Effector CD4-positive, alpha-beta T cell (primary cell): ENCODE measurements around the gene BDH2.

Experiments used
- DNase-seq: peaks from one replicate; pipeline ENCODE4 v3.0.0-alpha.2; 2020
- total RNA-seq: gene quantifications from one replicate; lab custom pipeline; 2026; lab: John Stamatoyannopoulos, UW

BDH2 gene
- total RNA-seq: 12.2 reads per million, percentile 36 among the genes with 10 or more reads in this experiment

DNA sequence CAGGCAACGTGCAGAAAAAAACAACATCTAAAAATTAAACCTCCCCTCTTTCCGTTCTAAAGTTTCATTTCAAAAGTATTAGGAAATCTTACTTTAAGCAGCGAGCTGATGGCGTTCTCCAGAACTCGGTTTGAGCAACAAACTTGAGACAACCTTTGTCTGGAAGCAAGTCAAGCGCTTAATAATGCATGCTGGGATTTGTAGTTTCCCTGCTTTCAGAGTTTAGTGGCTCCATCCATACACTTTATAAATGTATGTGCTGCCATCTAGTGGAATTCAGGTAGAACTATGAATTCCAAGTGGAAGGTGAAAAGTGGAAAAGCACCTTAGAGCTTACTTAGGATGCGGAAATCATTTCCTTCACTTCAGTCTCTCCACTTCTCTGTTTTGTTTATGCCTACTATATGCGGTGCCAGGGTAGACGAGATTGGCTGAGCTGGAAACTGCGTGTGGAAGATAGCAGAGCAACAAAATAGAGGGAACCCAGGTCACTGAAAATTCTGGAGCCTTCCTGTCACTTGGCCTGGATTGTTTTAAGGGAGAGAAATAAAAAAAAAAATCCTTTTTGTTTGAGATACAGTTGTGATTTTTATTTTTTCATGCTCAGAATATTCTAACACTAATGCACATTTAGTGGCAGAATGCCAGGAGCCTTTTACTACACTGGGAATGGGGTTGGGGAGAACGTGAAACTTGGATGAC is at the start of gene BDH2:
Gene BDH2 (minus strand): TSS at position 144 of the 702 bp plus-strand sequence. CDS start 3,580 bp downstream, outside the sequence.
- peak; percentile 48 for DNase-seq

DNA sequence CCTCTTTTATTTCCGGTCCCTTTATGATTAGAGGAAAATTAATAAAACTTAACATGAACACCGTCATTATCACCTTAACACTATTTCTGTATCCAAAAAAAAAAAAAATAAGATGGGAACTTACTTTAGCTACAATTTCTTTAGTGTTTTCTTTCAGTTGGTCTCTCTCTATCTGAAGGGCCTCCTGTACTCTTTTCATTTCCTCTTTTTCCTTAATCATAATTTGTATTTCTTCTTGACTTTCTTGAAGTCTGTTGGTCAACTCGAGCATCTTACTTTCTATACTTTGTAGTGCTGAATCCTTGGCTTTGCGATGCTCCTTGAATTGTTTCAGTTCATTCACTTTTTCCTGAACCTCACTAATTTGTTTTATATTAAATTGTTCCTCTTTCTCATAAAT is 45.3 kb upstream of the BDH2 start:
- DNase-seq: no peak

DNA sequence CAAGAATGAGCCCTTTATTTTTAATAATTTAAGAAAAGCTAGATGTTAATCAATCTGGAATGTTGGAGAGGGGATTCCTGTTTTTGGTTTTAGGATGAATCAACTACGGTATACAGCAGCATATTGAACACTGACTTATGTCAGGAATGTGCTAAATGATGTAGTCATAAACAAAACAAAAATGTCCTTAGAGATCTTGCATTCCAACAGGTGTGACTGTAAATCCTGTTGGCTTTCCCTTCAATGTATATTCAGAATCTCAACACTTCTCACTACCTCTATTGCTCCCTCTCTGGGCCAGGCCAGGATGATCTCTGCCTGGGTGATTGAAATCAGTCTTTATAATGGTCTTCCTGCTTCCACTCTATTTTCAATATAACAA is 37.8 kb upstream of the BDH2 start:
- no peak for DNase-seq

DNA sequence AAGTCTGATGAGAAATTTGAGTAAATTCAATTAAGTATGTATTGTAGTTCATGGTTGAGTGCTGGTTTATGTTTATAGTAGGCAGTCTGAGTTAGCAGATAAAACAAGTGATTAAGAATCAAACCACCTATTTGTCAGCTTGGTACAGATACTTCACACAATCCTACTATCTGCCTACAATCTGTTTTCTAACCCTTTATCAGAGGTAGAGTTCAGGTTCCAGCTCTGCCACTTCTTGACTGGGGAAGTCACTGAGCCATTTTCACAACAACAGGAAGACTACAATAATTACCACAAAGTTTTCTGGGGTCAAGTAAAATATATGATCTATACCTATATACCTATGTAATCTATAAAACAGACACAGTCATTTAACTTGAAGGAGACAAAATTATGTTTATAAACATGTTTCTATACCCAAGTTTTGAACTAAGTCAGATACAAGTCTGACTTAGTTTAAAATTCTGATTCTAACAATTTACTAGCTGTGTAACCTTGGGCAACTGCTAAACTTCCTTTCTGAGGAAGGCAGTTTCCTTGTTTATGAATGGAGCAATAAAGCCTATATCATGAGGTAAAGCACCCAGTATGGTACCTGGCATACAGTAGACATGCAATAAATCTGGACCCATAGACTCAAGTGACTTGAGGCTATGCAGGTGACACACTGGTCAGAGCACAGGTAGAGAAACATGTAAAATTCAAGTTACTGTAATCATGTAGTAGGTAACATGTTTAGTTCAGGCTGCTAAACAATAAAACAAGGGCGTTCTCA is 37.2 kb upstream of the BDH2 start:
- no peak for DNase-seq

DNA sequence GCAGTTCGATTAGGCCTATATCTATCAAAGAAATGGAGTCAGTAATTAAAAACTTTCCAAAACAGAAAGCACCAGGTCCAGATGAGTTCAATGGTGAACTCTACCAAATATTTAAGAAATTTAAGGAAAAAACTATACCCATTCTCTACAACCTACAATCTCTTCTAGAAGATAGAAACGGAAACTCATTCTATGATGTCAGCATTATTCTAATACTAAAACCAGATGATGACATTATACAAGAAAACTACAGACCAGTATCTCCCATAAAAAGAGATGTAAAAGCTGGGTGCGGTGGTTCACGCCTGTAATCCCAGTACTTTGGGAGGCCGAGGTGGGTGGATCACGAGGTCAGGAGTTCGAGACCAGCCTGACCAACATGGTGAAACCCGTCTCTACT is 29.5 kb upstream of the BDH2 start:
- no peak for DNase-seq

DNA sequence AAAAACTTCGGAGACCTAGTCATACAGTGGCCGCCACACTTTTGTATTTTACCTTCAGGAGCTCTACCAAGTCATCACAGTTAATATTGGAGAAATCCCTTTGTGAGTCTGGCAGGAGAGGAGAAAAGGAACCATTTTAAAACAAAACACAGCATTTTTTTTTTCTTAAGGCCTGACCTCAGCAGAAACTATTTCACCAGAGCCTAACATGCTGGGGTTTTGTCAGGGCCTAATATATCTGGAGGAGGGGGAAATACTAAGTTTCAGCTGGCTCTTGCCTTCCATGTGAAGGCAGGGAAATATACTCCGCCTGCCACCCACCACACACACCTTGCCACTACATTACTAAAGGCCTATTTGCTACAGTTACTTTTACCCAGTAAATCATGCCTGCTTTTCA is 26.5 kb upstream of the BDH2 start:
- no peak for DNase-seq

DNA sequence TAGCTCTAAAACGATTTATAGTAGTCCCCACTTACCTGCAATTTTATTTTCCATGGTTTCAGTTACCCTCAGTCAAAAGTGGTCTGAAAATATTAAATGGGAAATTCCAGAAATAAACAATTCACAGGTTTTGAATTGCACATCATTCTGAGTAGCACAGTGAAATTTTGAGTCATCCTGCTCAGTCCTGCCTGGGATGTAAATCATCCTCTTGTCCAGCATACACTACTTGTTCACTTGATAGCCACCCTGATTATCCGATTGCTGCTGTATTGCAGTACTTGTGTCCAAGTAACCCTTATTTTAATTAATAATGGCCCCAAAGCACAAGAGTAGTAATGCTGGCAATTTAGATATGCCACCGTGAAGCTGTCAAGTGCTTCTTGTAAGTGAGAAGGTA is 23.5 kb upstream of the BDH2 start:
- DNase-seq: no peak

DNA sequence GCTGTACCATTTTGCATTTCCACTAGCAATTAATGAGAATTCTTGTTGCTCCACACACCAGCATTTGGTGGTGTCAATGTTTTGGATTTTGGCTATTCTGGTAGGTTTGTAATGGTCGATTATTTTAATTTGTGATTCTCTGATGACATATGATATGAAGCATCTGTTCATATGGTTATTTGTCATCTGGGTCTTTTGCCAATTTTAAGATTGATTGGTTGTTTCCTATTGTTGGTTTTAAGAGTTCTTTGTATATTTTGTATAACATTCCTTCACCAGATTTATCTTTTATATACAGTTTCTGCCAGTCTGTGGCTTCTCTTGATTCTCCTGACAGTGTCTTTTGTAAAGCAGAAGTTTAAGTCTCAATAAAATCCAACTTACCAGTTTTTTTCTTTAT is 18.5 kb upstream of the BDH2 start:
- DNase-seq: no peak

DNA sequence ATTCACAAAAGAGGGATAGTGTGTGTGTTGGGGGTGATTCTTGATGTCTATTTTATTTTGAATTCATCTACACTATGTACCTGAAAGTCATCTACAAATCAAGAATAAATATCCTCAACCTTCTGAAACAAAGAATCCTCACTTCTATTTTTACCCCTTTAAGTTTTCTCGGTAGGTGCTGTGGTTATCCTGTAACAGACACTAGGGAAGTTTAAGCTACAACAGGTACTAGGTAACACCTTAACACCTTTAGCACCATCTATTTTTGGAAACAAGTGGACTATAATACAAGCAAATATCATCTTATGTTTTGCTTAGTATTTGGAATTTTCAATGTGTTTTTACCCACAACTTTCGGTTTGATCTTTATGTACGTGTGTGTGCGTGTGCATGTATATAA is 12.0 kb upstream of the BDH2 start:
- DNase-seq: no peak

DNA sequence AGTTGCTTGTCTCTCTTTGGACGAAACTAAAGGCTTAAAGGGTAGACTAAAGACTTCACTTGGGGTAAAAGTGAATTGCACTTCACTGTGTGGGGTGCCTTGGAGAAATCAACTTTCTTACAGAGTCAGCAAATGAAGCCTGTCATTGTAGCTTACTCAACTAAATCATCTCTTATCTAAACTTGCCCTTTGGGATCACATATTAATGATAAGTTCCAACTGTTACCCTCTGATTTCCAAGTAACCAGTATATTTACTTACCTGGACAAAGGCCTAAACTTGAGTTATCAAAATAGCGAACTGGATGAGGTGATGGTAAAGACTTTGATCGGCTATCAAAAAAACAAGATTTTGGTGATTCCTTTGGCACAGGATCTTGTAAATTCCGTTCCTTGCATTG is 8.9 kb upstream of the BDH2 start:
- no peak for DNase-seq

DNA sequence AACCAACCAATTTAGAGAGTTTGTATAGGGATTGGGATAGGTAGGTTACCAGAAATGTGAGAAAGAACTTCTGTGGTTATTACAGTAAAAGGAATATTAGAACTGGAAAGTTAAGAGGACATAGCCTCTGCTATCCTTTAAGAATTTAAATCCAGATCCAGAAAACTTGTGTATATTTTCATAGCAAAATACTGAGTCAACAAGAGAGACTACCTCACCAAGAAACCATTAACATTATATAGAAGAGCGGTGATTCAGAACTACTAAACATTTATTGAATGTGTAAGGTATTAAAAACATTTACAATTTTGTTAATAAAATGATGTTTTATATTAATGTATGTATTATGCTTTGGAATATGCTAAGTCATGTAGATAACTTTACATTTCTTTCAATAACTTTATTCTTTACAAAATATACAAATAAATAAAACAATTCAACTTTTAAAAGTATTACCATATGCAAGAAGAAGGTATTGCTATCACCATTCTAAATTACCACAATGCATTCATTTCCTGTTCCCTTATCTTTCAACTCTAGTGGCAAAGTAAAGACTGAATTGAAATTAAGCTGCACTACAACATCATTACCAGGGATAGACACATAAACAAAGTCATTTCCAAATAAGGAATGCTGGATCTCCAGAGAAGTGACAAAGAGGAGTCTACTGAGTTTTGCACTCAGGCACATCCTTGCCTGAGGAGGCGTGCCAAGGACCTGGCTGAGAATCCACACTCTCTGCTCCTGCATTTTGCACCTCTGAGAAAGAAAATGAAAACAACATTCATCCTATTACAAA is 6.1 kb upstream of the BDH2 start:
- no peak for DNase-seq

DNA sequence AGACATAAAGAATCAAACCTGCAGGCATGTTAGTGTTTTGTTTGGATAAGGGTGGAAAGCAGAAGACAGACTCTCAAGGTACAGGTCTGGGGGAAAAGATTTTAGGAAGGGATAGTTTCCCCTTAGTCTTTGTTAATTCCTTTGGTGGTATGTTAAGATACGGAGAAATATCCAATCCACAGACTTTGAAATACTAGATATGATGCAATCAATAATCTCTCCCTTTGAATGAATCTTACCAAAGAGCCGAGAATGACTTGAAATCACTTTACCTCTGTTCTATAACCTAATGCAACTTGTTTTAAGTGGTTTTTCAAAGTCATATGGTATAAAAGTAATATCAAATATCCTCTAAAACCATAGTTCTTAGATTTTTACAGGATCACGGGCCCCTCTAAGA is 5.3 kb upstream of the BDH2 start:
- DNase-seq: no peak

DNA sequence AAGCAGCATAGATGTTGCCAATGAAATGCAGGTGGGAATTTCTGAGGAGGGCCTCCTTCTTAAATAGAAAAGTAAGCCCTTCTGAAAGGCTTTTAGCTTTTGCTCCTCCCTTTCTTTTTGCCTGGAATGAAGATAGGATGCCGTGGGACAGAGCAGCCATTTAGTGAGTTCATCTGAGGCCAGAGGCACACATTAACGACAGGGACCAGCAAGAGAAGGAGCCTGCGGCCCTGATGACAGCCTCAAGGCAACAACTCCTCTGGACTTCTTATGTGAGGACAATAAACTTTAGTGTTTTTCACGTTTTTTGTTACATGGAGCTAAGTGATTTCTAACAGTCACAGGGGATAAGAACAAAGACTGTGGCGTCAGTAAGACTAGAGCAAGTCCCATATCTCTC is 1.1 kb upstream of the BDH2 start:
- DNase-seq: no peak

DNA sequence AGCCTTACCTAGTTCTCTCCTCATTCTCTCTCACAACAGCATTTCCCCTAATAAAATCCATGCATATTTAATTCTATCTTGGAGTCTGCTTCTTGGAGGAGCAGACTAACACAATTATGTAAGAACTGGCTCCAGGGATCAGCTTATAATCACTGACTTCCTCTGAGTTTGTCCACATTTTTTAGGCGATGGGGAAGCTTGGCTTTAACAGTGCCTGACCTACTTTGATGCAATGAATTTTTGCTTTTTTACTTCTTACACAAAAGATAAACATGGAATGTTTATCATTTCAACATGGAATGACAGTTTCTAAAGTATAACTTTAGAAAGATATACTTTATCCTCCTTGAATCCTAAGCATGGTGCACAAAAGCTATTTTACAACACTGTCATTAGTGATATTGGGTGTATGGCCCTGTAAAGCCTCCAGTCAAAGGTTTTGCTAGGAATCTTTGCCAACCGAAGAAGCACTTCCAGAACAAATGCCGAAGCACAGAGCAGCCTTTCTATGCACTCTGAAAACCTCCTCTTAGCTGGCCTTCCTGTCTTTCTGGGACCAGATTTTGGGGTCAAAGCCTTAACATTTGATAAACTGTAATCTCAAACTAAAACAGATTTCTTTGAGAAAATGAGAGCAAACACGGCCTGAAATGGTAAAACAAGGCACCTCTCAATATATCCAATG is 736 bp downstream of the BDH2 start:
- no peak for DNase-seq

DNA sequence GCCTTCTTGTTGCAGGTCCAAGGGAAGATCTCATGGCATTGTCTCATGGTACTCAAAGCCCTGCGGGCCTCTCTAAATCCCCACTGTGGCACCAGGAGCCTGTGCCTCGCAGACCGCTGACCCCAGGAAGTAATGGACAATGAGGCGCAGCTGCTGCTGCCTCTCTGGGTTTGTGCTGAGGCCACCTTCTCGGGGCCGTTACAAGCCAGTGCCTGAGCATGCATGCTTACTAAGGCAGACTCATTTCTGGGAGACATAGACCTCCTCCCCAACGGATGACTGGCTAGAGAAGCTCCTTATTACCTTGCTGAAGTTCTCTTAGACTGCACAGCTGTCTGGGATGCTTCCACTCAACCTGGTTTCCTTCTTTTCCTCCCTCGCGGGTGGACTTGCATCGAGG is 1.3 kb downstream of the BDH2 start:
- no peak for DNase-seq

DNA sequence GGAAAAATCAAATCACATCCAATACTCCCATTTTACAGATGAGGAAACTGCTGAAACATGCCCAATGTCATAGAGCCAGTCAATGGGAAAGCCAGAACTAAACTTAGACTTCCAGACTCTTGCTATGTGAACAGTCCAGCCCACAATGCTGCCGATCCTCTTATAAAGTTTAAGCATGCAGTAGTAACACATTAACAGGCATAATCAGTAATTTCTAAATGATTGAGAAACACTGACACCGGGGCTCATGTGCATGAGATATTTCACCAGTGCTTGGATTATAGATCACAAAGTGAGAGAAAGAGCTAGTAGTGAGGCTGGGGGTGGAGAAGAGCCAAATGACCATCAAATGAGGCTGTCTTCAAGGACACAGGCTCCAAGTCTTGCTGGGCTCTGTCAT is 2.5 kb downstream of the BDH2 start:
- DNase-seq: no peak

DNA sequence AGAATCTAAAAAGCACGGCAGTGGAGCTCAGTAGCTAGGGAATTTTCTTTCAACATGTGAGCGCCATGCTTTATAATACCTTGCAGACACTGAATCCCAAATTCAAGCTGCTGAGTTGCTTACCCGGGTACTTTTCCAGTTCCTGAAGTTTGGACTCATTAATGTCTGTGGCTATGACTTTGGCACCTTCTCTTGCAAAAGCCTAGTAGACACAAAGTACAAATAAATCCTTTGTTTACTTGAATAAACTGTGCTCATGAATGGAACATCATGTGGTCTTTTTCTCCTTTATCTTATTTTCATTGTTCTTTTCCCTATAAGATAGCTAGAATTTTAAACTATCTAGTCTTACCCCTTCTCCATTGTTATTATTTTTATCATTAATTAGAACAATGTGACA is 4.6 kb downstream of the BDH2 start:
- DNase-seq: no peak

DNA sequence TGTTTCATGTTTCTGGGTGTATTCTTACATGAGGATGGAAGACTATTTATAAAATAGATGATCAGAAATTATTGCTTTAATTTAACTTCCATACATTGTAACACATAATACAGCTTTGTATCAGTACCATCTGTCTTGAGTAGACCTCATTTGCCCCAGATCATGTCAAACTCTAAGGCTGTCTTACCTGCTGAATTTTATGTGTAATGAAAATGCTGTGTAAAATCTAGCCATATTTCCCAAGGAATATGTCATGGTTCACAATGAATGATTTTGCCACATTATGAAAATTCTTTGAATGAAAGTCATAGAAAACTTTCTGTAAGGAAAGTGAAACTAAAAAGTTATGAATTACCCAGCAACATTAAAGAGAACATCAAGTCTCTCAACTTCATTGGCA is 7.4 kb downstream of the BDH2 start:
- no peak for DNase-seq

DNA sequence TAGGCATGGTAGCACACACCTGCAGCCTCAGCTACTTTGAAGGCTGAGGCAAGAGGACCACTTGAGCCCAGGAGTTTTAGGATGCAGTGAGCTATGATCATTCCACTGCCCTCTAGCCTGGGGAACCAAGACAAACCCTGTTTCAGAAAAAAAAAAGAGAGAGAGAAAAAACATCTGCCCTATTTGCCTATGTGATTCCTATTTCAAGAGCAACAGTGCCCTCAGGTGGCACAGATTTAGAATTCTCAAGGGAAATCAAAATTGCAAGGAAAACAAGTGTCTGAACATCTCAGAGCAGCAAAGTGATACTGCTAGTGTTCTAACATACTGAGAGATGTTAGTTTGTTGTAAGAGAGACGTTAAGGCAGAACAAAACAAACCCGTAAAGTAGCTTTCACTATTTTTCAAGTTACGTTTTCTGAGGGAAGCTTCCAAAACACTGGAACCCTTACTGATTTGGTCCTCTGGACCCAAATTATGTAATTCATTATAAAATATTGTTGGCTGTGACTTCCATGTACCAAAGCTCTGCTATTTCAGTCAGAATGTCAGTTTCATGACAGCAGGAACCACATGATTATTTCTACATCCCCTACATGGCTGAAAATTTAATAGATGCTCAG is 7.9 kb downstream of the BDH2 start:
- peak; percentile 22 for DNase-seq

DNA sequence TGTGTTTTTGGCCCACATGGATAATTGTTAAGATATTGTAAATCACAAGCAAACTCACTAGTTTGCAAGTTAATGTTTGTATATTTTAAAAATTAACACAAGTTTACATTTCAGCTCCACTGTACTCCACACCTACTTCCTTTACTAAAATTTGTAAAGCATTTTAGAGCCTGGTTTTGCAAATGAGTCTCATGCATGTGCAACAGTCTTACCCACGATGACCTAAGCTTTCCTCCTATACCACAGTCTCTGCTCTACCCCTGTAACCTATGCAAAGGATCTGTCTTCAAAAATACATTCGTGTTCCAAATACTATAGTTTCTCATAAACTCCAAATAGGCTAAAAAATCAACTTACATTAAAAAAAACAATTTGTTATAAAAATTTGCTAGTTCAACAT is 10.2 kb downstream of the BDH2 start:
- DNase-seq: no peak

DNA sequence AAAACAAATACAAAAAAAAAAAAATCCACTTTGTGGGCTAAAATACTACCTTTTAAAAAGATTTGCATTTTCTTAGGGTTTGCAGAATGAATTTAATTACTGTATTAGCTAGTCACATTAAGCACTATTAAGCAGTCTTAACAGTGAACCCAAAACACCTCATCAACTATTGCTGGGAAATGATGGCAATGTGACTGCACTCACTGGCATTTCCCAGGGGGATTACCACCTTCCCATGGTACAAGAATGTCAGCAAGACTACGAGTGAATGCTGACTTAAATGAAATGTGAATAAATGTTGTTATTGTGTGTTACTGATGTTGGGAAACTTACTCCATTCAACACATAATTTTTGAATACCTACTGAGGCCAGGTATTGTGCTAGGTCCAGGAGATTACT is 13.1 kb downstream of the BDH2 start:
- DNase-seq: no peak

DNA sequence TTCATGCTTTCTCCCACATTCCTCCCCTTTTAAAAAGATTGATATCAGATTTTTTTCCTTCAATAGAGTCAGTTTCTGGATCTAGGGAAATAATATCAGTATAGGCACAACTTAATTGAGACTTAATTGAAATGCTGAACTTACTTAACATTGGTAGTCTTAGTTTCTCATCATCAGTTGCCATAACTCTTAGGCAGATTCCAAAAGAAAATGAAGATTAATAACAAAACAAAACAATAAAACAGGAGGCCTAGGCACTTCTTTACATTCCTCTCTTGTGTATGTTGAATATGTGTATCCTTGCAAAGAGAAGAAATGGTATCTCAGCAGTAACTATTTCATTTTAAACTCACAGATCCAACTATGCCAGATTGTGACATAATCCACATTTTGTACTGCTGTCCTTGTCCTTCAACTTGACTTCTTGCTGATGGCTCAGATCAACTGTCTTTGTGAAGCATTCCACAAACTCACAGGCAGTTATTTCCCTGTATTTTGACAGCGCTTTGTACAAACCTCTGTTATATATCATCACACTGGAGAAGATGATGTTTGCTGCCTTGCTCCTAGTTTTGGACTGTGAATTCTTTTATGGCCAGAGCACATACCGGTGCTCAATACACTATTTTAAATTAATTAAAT is 14.0 kb downstream of the BDH2 start:
- no peak for DNase-seq
